ENCODE data around the gene MUC22.

DNA sequence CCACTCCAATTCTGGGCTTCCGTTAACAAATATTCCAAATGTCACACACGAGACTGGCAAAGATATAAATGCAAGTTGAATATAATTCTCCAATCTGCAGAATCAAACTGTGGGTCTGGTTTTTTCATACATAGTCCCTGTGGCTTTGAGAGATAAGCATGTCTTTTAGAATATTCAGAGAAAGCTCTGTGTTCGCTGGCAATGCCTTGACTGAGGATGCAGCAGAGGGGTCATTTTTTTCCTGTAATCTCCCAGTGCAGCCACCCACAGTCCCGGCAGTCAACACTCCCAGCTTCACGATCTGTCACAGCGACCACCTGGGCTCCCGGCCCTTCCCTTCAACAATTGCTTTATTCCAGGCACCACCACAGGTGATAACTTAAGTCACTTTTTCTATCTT is 30.5 kb downstream of the MUC22 start:
- TF ChIP-seq GABPA (IDR thresholded peaks at IDR 0.05 in 1 of 2, conservative IDR thresholded peaks at IDR 0.05 in 1 of 2): no peak
- TF ChIP-seq JUND (IDR thresholded peaks at IDR 0.05): no peak
- no peak for TF ChIP-seq EGR1 (IDR thresholded peaks at IDR 0.05; ENCODE audit: low read depth in 2 of 2)
- no peak for TF ChIP-seq TAF1 (conservative IDR thresholded peaks at IDR 0.05)
- no peak for TF ChIP-seq CTCF (IDR thresholded peaks at IDR 0.05; ENCODE audit: low read depth, low read length, missing input control)

Data from liver (tissue), 3 donors.